H1 (cell line): ENCODE measurements around the gene LRRC56. TPM values are rescaled to one million over a fixed set of nuclear protein-coding genes. Genes with fewer than 3 reads are reported as not detected.

Experiments
- CTCF ChIA-PET: fragments of 300-600 bp; sonication (Branson Sonifier 250); formaldehyde crosslinking; loops from one replicate; lab custom pipeline; 2021; ENCODE audit not compliant: partially characterized antibody; lab: Charles Lee
- POLR2A ChIA-PET: fragments of 300-600 bp; sonication (Branson Sonifier 250); formaldehyde crosslinking; loops from one replicate; lab custom pipeline; 2021; ENCODE audit warnings: inconsistent platforms; ENCODE audit not compliant: partially characterized antibody; lab: Charles Lee
- DNase-seq, 2 experiments: peaks; one replicate each; pipeline versions ENCODE4 v3.0.0 to v3.0.0-alpha.2; 2010 to 2022; ENCODE audit warnings: low spot score in 2 of 2, low read depth in 1 of 2, mixed read lengths in 1 of 2
- FAIRE-seq: peaks from 2 replicates; lab custom pipeline; 2011; peaks lifted over from hg19 to GRCh38; lab: Jason Lieb, UNC
- H2AFZ ChIP-seq: 2 replicates; pipeline ENCODE4 v1.8.1; 2012; ENCODE audit warnings: low read length, inconsistent platforms
- H2AK5ac ChIP-seq: 2 replicates; pipeline ENCODE4 v1.6.1; 2013; ENCODE audit warnings: low read depth, low read length
- H2BK120ac ChIP-seq: replicated peaks from 2 replicates; pipeline ENCODE3; 2013; ENCODE audit warnings: low read depth, low read length, inconsistent platforms
- H2BK12ac ChIP-seq: 2 replicates; pipeline ENCODE4 v1.6.1; 2013; ENCODE audit warnings: low read depth, low read length
- H2BK15ac ChIP-seq: 2 replicates; pipeline ENCODE4 v1.6.1; 2013; ENCODE audit warnings: low read length
- H2BK20ac ChIP-seq: 2 replicates; pipeline ENCODE4 v1.6.1; 2013; ENCODE audit warnings: low read length
- H2BK5ac ChIP-seq: 2 replicates; pipeline ENCODE4 v1.6.1; 2013; ENCODE audit warnings: low read depth, low read length
- H3K14ac ChIP-seq: 2 replicates; pipeline ENCODE4 v1.6.1; 2013; ENCODE audit warnings: inconsistent platforms; ENCODE audit not compliant: insufficient read length
- H3K18ac ChIP-seq: 2 replicates; pipeline ENCODE4 v1.6.1; 2013; ENCODE audit warnings: low read length; ENCODE audit errors: extremely low read depth
- H3K23ac ChIP-seq: 2 replicates; pipeline ENCODE4 v1.6.1; 2013; ENCODE audit warnings: inconsistent platforms; ENCODE audit not compliant: insufficient read length
- H3K23me2 ChIP-seq: 2 replicates; pipeline ENCODE4 v1.6.1; 2013; ENCODE audit warnings: low read depth, low read length
- H3K27ac ChIP-seq: 2 replicates; pipeline ENCODE4 v1.6.1; 2011; ENCODE audit warnings: low read depth, low read length, inconsistent platforms
- H3K27me3 ChIP-seq, 4 experiments: replicated peaks in 1 of 4; 1 replicate in 1 of 4; 2 replicates in 3 of 4; pipeline versions ENCODE4 v1.6.1 to v1.8.1; 2011 to 2013; ENCODE audit warnings: low read length in 3 of 4, mild to moderate bottlenecking in 3 of 4, inconsistent platforms in 2 of 4, mixed read lengths in 2 of 4, moderate library complexity in 1 of 4; ENCODE audit not compliant: control insufficient read depth in 3 of 4, insufficient read depth in 3 of 4; ENCODE audit errors: extremely low read depth in 1 of 4
- H3K36me3 ChIP-seq, 4 experiments: 2 replicates each; pipeline versions ENCODE4 v1.6.1 to v1.8.1; 2011 to 2013; ENCODE audit warnings: mild to moderate bottlenecking in 4 of 4, low read length in 3 of 4, moderate library complexity in 2 of 4, control low read depth in 1 of 4, inconsistent platforms in 1 of 4; ENCODE audit not compliant: insufficient read depth in 4 of 4, control insufficient read depth in 2 of 4
- H3K4ac ChIP-seq: replicated peaks from 2 replicates; pipeline ENCODE3; 2013; ENCODE audit warnings: low read length, low read depth, mixed read lengths, inconsistent platforms; ENCODE audit not compliant: insufficient read length
- H3K4me1 ChIP-seq, 4 experiments: replicated peaks in 1 of 4; 1 replicate in 1 of 4; 2 replicates in 3 of 4; pipeline versions ENCODE4 v1.6.1 to v1.8.1; 2011 to 2013; ENCODE audit warnings: low read length in 3 of 4, inconsistent platforms in 2 of 4, mixed read lengths in 1 of 4; ENCODE audit not compliant: insufficient read depth in 4 of 4, control insufficient read depth in 3 of 4
- H3K4me2 ChIP-seq, 2 experiments: 2 replicates each; pipeline versions ENCODE4 v1.6.1 to v1.8.1; 2011 to 2013; ENCODE audit warnings: low read depth in 2 of 2, low read length in 2 of 2, control low read depth in 1 of 2, inconsistent platforms in 1 of 2, mild to moderate bottlenecking in 1 of 2; ENCODE audit not compliant: insufficient read depth in 1 of 2
- H3K4me3 ChIP-seq, 4 experiments: fragments of 200-600, 300-600 bp in 1 of 4; sonication (generic), shearing (Covaris generic), sonication (Bioruptor Twin) in 1 of 4; 2 replicates each; pipeline versions ENCODE4 v1.5.1 to v1.8.1; 2011 to 2016; ENCODE audit warnings: low read length in 4 of 4, low read depth in 3 of 4, control low read depth in 2 of 4, inconsistent platforms in 2 of 4, mild to moderate bottlenecking in 2 of 4, mixed read lengths in 1 of 4, moderate library complexity in 1 of 4; ENCODE audit not compliant: insufficient read depth in 2 of 4; ENCODE audit errors: extremely low read depth in 1 of 4
- H3K56ac ChIP-seq: replicated peaks from 2 replicates; pipeline ENCODE3; 2013; ENCODE audit warnings: low read depth, mild to moderate bottlenecking, mixed read lengths, low read length, inconsistent platforms; ENCODE audit not compliant: insufficient read length
- H3K79me1 ChIP-seq: 2 replicates; pipeline ENCODE4 v1.6.1; 2013; ENCODE audit warnings: low read depth, low read length, control low read depth
- H3K79me2 ChIP-seq, 2 experiments: 2 replicates each; pipeline versions ENCODE4 v1.6.1 to v1.8.1; 2012 to 2013; ENCODE audit warnings: low read length in 2 of 2, mild to moderate bottlenecking in 2 of 2, inconsistent platforms in 1 of 2; ENCODE audit not compliant: insufficient read depth in 2 of 2, control insufficient read depth in 1 of 2
- H3K9ac ChIP-seq, 4 experiments: replicated peaks in 1 of 4; 1 replicate in 1 of 4; 2 replicates in 3 of 4; pipeline versions ENCODE4 v1.6.1 to v1.8.1; 2011 to 2013; ENCODE audit warnings: low read depth in 3 of 4, low read length in 3 of 4, control low read depth in 2 of 4, mild to moderate bottlenecking in 2 of 4, moderate library complexity in 2 of 4, inconsistent platforms in 1 of 4; ENCODE audit errors: extremely low read depth in 1 of 4
- H3K9me3 ChIP-seq, 2 experiments: 2 replicates each; pipeline versions ENCODE4 v1.6.1 to v1.8.1; 2012 to 2013; ENCODE audit warnings: mild to moderate bottlenecking in 2 of 2, moderate library complexity in 2 of 2, control low read depth in 1 of 2, inconsistent platforms in 1 of 2, low read depth in 1 of 2, low read length in 1 of 2, mixed read lengths in 1 of 2; ENCODE audit not compliant: insufficient read depth in 2 of 2
- H4K20me1 ChIP-seq, 2 experiments: replicated peaks in 1 of 2; 2 replicates each; pipeline versions ENCODE3 to v1.8.1; 2011 to 2013; ENCODE audit warnings: inconsistent platforms in 2 of 2, low read length in 2 of 2, mild to moderate bottlenecking in 1 of 2; ENCODE audit not compliant: insufficient read depth in 2 of 2, control insufficient read depth in 1 of 2
- H4K5ac ChIP-seq: 2 replicates; pipeline ENCODE4 v1.6.1; 2013; ENCODE audit warnings: low read length, low read depth, mixed read lengths, inconsistent platforms; ENCODE audit not compliant: insufficient read length
- H4K8ac ChIP-seq: 2 replicates; pipeline ENCODE4 v1.8.0; 2013; ENCODE audit warnings: mild to moderate bottlenecking, moderate library complexity, low read length, inconsistent platforms; ENCODE audit not compliant: insufficient read depth; ENCODE audit errors: extremely low read depth
- H4K91ac ChIP-seq: replicated peaks from 2 replicates; pipeline ENCODE3; 2013; ENCODE audit warnings: low read length, mixed read lengths, inconsistent platforms; ENCODE audit not compliant: insufficient read length
- ASH2L ChIP-seq: fragments of 200-600, 300-600 bp; sonication (generic); IDR thresholded peaks from one replicate; pipeline ENCODE4 v1.7.1; 2017; ENCODE audit warnings: low read length
- BCL11A ChIP-seq, 2 experiments: IDR thresholded peaks; one replicate each; pipeline ENCODE4 v1.6.1; 2011; ENCODE audit warnings: low read depth in 2 of 2, low read length in 2 of 2, mild to moderate bottlenecking in 2 of 2
- CREB1 ChIP-seq: IDR thresholded peaks from 2 replicates; pipeline ENCODE4 v1.6.1; 2012; ENCODE audit warnings: inconsistent platforms
- GABPA ChIP-seq: IDR thresholded peaks from 2 replicates; pipeline ENCODE4 v1.6.1; 2011; ENCODE audit warnings: mild to moderate bottlenecking, low read length, moderate library complexity, borderline replicate concordance; ENCODE audit not compliant: insufficient read depth
- HDAC6 ChIP-seq: IDR thresholded peaks from one replicate; pipeline ENCODE4 v1.7.1; 2012; ENCODE audit warnings: low read depth, mild to moderate bottlenecking, inconsistent platforms, low read length, moderate library complexity
- KDM5A ChIP-seq: fragments of 200-600 bp; IDR thresholded peaks from 2 replicates; pipeline ENCODE4 v1.7.1; 2012; ENCODE audit warnings: mild to moderate bottlenecking, low read length, inconsistent platforms, mixed read lengths
- POU5F1 ChIP-seq: IDR thresholded peaks from 2 replicates; pipeline ENCODE4 v1.6.1; 2011; ENCODE audit warnings: low read depth, mild to moderate bottlenecking, low read length, moderate library complexity
- RBBP5 ChIP-seq: IDR thresholded peaks from 2 replicates; pipeline ENCODE4 v1.7.1; 2012; ENCODE audit warnings: low read depth, mild to moderate bottlenecking, inconsistent platforms, low read length, moderate library complexity, borderline replicate concordance
- SIX5 ChIP-seq: IDR thresholded peaks from 2 replicates; pipeline ENCODE4 v1.6.1; 2011; ENCODE audit warnings: mild to moderate bottlenecking, low read depth, low read length
- TCF12 ChIP-seq: IDR thresholded peaks from 2 replicates; pipeline ENCODE4 v1.6.1; 2011; ENCODE audit warnings: low read depth, mild to moderate bottlenecking, low read length
- TEAD4 ChIP-seq: IDR thresholded peaks from 2 replicates; pipeline ENCODE4 v1.6.1; 2012; ENCODE audit warnings: low read depth, low read length, inconsistent platforms, mixed read lengths
- WGBS, 2 experiments: shearing (Covaris generic) in 1 of 2; methylation state at CpG; one replicate each; pipeline versions ENCODE4 v1.1.6 to v1.1.7; 2013 to 2015; ENCODE audit warnings: low lambda C conversion rate in 2 of 2, mixed read lengths in 2 of 2, inconsistent platforms in 1 of 2, low coverage in 1 of 2, missing lambda C conversion rate in 1 of 2; ENCODE audit not compliant: insufficient replicate concordance in 2 of 2, insufficient coverage in 1 of 2, insufficient read length in 1 of 2; ENCODE audit errors: extremely low coverage in 1 of 2, missing lambda C conversion rate in 1 of 2; 5-methylcytosine and 5-hydroxymethylcytosine counted together
- polyA plus RNA-seq, 7 experiments: library from polyadenylated mRNA; depleted of rRNA in 3 of 7; stranded (reverse) in 5 of 7; unstranded in 2 of 7; fragments of >200 nt in 5 of 7; fragments of 200-250 nt in 2 of 7; gene quantifications; 1 replicate in 5 of 7; 2 replicates in 1 of 7; 4 replicates in 1 of 7; pipeline versions ENCODE4 v1.2.1 to v1.2.3, GENCODE V29; 2011 to 2013; ENCODE audit warnings: missing spikeins in 2 of 7, mixed read lengths in 2 of 7
- total RNA-seq: library from RNA; stranded (reverse); fragmentation: NEBNext Ultra II Directional; extraction: Animal tissue kit (Norgen Biotek cat#: 25700); gene quantifications from 2 replicates; pipeline ENCODE4 v1.2.1, GENCODE V29; 2021
- TF ChIP-seq, protein P1 (sequence below): IDR thresholded peaks from 2 replicates; pipeline ENCODE4 v1.6.1; 2011; ENCODE audit warnings: low read depth, mild to moderate bottlenecking, low read length; ENCODE audit not compliant: insufficient read depth

LRRC56 gene
- total and polyA plus RNA-seq, 2 of the 8 experiments (the other 6 are each of a cell fraction or from before 2014, with no cell fraction given), result 0.94 to 1.9 TPM

GRCh38 chr11:540583-541432 is 3.5 kb downstream of the LRRC56 start:
- Histone ChIP-seq H2BK20ac (no peak overlapping the region), H3K23me2 (peaks cover 15% of the 10 kb centered on the region; the same call in 1 of the 2 replicates), H2BK15ac (no peak overlapping the region), H3K36me3 (no peaks in the 10 kb centered on the region), H4K91ac (no peak overlapping the region), H3K4me1 (peaks cover 0 to 13% (median 8%) of the 10 kb centered on the region in 4 experiments; a peak in 5 of 7 replicates), H3K79me1 (no peaks in the 10 kb centered on the region), H2BK12ac (no peak overlapping the region), H3K27ac (no peak overlapping the region), H2AK5ac (no peak overlapping the region), H3K18ac (no peak overlapping the region), H3K9me3 (no peaks in the 10 kb centered on the region), H3K56ac (no peak overlapping the region), H3K9ac (no peak overlapping the region), H4K8ac (peak overlapping the region; percentile 68; the same call in 1 of the 2 replicates), H3K79me2 (no peaks in the 10 kb centered on the region), H4K20me1 (no peaks in the 10 kb centered on the region), H2BK120ac (no peak overlapping the region), H3K14ac (no peak overlapping the region), H3K27me3 (peaks cover 0 to 16% (median 6%) of the 10 kb centered on the region in 4 experiments; a peak in 5 of 7 replicates), H2AFZ (no peak overlapping the region), H3K4ac (no peak overlapping the region), H3K23ac (no peak overlapping the region), H3K4me2 (no peak overlapping the region), H3K4me3 (no peak overlapping the region), H2BK5ac (no peak overlapping the region), H4K5ac (no peak overlapping the region)
- CTCF ChIA-PET, result interaction anchor here (0.6 to 2.0 kb wide), 4 partner anchors 10 to 179 kb away, joined by 3 to 4 read pairs (median 4); no protein-coding TSS in a partner anchor
- DNase-seq, result no peak
- WGBS, 2 experiments, result 88% methylated on average over 18 of the region's 23 CpGs; no CpG with 5 or more reads in 1 of the 2 experiments
- FAIRE-seq, result no peak
- POLR2A ChIA-PET, result interaction anchor here (0.6 to 1.3 kb wide), 6 partner anchors 11 to 245 kb away, joined by 3 to 5 read pairs (median 4); partner anchors contain the start of genes IRF7 and PHRF1
- TF ChIP-seq, protein P1, sequence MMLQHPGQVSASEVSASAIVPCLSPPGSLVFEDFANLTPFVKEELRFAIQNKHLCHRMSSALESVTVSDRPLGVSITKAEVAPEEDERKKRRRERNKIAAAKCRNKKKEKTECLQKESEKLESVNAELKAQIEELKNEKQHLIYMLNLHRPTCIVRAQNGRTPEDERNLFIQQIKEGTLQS, result no peak
- TF ChIP-seq SIX5 (no peak), POU5F1 (no peak), TCF12 (no peak), KDM5A (no peak), HDAC6 (no peak), RBBP5 (no peak), TEAD4 (no peak), CREB1 (no peak), GABPA (no peak), BCL11A (IDR thresholded peaks at IDR 0.05; ENCODE audit: low read depth in 2 of 2, low read length in 2 of 2) (no peak), ASH2L (no peak)
